Stimulated activated CD8-positive, alpha-beta memory T cell treated with anti-CD3 and anti-CD28 coated beads, Interleukin-4, amount 100 ng/mL, for 4 hours (primary cell): Measurements from ENCODE around the gene SLC44A4.
"Not testable (repeated sequence)": the region's sequence is repeated elsewhere in the genome, so short reads cannot be mapped to it uniquely, and the experiment has no call there.

Experiments used
- DNase-seq, 2 donors: peaks; one replicate each; pipeline ENCODE4 v3.0.0-alpha.2; 2020; ENCODE audit warnings: low read depth in 2 of 2, low spot score in 1 of 2

The SLC44A4 gene

DNA sequence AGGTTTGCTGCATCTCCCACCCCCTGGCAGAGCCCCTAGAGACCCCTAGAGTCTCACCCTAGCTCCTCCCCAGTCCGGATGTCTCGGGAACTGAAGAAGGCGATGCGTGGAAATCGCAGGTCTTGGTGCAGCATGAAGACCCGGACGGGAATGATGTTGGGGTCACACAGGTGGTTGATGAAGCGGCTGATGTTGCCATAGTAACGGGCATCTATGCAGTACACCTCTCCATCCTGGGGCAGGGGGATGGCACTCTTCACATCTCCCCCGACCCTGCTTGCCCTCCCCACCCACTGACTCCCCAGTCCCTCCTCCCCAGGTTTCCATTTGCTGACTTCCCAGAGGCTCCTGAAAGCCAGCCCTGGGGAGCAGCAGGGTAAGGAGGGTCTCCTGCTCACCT lies 1.8 kb upstream of the SLC44A4 start:
- DNase-seq = no peak

DNA sequence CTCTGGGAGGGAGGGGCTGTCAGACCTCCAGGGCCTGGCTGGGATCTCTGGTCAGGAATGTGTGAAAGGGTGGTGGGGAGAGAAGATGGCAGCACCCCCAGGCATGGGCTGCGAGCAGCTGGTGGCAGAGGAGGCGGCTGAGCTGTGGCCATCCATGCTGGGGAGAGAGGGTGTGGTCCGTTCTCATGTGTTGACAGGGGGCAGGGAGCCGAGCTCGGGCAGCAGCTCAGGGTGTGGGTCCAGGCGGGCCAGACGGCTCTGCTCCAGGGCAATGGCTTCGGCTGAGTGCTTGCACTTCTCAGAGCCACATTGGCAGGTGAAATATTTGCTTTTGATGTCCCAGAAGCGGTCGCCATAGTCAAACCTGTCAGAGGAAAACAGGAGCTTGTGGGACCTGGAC lies 1.1 kb upstream of the SLC44A4 start:
- no peak for DNase-seq

- no peak for DNase-seq
These were observed 346 bp upstream of the SLC44A4 start for GRCh38 chr6:31879143-31879542.

- DNase-seq = no peak
These were observed 575 bp downstream of the SLC44A4 start for GRCh38 chr6:31878222-31878621.

DNA sequence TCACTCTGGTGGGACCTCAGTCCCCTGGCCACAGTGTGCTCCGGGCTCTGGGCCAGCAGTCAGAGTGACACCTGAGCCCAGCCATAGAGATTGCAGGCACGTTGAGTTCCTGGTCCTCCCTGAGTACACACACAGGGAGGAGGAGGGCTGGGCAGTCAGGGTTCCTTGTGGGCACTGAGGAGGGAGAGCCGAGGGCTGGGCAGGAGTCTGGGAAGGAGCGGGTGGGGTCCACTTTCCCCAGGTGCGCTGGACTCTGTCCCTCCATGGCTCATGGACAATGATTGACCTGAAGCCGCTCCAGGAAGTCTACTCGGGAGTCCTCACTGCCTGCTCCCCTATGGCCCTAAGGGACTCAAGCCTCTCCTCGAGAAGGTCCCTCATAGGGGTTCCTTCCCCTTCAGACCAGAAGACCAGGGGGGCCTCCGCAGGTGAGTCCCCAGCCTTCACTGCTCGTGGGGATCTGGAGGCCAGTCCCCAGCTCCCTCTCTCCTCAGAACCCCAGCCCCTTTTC lies 1.1 kb downstream of the SLC44A4 start:
- no peak for DNase-seq

DNA sequence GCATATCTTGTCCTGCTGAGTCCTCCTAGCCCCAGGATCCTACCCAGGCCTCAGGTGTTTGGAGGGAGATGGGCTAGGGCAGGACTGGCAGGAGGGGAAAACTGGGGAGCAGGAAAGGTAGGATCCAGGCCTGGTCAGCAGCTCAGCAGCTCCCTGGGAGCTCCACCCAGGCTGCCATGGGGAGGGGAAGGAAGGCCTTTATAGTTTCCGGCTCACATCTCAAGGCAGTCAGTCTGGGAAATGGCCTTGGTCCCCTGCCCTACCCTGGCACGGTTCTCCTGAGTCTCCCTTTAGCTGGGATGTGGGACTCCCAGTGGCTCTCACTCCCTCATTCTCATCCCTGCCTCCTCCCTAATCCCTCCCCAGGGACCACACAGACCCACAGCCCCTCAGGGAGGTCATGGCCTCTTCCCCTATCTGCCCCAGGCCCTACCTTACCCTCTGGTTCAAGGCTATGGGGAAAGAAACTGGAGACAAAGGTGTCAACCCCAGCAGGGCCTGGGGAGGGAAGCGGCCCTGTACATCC lies 1.6 kb downstream of the SLC44A4 start:
- no peak for DNase-seq

- no peak for DNase-seq
These were observed 2.4 kb downstream of the SLC44A4 start for GRCh38 chr6:31876357-31876756.

DNA sequence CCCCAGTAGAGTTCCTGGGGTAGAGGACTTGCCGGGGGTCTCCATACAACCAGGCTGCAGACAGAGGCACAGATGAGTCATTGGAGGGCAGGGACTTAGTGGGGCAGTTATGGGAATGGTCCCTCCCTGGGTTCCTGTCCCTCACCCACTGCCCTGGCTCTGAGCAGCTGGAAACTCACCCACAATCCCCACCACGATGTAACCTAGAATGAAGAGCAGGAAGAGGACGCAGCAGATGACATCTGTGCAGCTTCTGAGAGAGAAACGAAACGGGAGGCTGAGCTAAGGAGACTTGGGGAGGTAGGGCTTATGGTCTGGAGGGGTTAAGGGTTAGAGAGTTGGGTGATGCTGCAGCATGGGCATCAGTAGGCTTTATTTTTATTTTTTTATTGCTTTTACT lies 2.9 kb downstream of the SLC44A4 start:
- DNase-seq = no peak

GRCh38 chr6:31874836-31875572 lies 3.8 kb downstream of the SLC44A4 start:
- DNase-seq = no peak

DNA sequence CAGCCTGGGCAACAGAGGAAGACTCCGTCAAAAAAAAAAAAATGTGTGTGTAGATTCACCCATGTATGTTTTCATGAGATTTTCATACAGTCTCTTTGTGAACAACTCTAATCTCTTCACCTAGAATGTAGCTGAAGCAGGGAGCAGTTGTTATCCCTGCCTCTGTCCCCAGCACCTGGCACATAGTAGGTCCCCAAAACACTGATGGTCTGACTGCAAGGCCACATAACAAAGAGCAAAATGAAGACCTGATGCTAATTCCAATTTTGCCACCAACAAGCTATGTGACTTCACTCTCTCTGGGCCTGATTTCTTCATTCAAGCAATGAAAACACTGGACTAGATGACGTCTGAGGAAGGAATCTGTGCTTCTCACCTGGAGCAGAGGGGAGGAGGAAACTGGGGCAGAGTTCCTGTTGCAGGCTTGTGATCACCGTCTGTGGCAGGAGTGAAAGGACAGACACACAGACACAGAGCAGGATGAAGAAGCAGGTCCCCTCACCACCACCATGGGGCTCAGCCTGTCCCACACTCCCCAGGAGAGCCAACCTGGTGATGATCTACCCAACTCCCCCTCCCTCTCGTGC lies 4.6 kb downstream of the SLC44A4 start:
- no peak for DNase-seq

GRCh38 chr6:31871046-31871659 lies 7.6 kb downstream of the SLC44A4 start:
- DNase-seq = no peak

- no peak for DNase-seq
These were observed 8.3 kb downstream of the SLC44A4 start for GRCh38 chr6:31870385-31870921.

- DNase-seq = no peak
These were observed 9.5 kb downstream of the SLC44A4 start for GRCh38 chr6:31869343-31869742.

- not testable (repeated sequence) for DNase-seq
These were observed 10.2 kb downstream of the SLC44A4 start for GRCh38 chr6:31868658-31868971.

DNA sequence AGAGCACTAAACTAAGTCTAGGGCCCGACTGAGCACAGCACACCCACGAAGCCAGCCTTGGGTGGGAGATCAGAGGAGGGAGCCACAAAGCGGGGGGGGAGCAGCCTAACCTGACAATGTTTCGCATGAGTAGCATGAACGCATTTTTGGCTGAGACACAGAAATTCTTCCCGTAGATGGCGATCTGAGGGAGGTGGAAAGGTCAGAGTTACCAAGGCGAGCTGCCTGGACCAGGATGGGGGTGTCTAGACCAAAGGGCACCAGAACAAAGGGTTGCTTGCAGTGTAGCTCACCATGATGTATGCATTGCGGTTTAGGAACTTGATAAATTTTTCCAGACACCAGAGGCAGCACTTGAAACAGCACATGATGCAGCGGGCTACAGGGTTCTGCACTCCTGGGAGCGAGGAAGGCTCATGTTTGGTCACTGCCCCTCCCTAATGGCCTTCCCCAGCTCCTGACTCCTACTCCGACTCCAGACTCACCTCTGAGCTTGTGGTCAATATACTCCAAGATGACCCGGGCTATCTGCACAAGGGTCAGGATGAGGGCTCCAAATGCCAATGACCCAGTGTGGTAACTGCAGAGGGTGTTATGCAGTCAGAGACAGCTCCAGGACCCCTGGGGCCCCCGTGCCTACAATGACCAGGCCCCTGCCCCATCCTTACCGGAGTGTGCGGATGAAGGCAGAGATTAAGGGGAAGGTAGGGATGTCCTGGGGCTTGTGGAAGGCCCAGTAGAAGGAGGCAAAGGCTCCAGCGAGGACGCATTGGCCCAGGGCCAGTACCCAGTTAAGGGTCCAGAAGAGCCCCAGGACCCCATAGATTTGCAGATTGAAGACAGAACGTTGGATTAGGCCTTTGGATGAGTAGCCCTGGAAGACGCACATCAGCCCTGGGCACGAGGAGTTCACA lies 13.3 kb downstream of the SLC44A4 start:
- DNase-seq = no peak

GRCh38 chr6:31864818-31865204 lies 14.0 kb downstream of the SLC44A4 start:
- no peak for DNase-seq

- not testable (repeated sequence) for DNase-seq
These were observed 14.7 kb downstream of the SLC44A4 start for GRCh38 chr6:31864123-31864562.

- peak; percentile 95 to 99 for DNase-seq
These were observed 16.2 kb downstream of the SLC44A4 start, which contains the start of gene NEU1 for GRCh38 chr6:31862344-31863235. Gene NEU1 (minus strand): TSS chr6:31862821. CDS start chr6:31862776, 45 bp downstream.

GRCh38 chr6:31861919-31862343 lies 16.9 kb downstream of the SLC44A4 start:
- DNase-seq = no peak

DNA sequence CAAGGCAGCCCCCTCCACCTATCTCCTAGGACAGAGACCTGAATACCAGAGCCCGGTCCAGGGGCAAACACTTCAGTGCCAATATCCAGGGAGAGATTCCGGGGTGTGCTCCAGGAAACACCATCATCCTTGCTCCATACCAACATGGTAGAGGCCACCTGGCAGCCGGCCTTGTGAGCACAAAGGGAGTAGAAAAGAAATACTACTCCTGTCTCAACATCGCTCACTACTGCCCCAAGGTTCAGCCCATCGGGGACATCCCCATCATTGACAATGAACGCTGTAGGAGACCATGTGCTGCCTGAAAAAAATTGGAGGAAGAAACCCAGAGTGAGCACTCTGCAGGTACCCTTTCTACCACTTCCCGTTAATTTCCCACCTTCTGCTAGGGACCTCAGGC lies 17.6 kb downstream of the SLC44A4 start:
- no peak for DNase-seq
